Bronchial epithelial cell (primary cell): ENCODE measurements around the gene EPHA6. TPM values are rescaled to one million over a fixed set of nuclear protein-coding genes. Genes with fewer than 3 reads are reported as not detected.

Experiments
- DNase-seq: peaks from one replicate; pipeline ENCODE4 v3.0.0-alpha.2; 2010; ENCODE audit warnings: low read depth
- FAIRE-seq: peaks from 2 replicates; lab custom pipeline; 2011; peaks lifted over from hg19 to GRCh38; lab: Jason Lieb, UNC
- H3K27me3 ChIP-seq: 2 replicates; pipeline ENCODE4 v1.5.1; 2011; ENCODE audit warnings: low read length; ENCODE audit not compliant: control insufficient read depth, insufficient read depth
- H3K36me3 ChIP-seq: 2 replicates; pipeline ENCODE4 v1.5.1; 2011; ENCODE audit warnings: low read length; ENCODE audit not compliant: control insufficient read depth, insufficient read depth
- H3K4me3 ChIP-seq: 2 replicates; pipeline ENCODE4 v1.5.1; 2011; ENCODE audit warnings: mild to moderate bottlenecking, low read depth, low read length, control low read depth
- CTCF ChIP-seq: IDR thresholded peaks from 2 replicates; pipeline ENCODE4 v1.5.1; 2011; ENCODE audit warnings: mild to moderate bottlenecking, moderate library complexity, low read length, control low read depth, inconsistent platforms; ENCODE audit not compliant: insufficient read depth, severe bottlenecking
- total RNA-seq: library from RNA; depleted of rRNA; stranded (reverse); fragments of >200 nt; gene quantifications from 2 replicates; pipeline ENCODE4 v1.2.1, GENCODE V29; 2014

Gene EPHA6
- total RNA-seq, 1 donor from 2014 or later = 0.26 TPM

GRCh38 chr3:97687734-97688133, 873.3 kb downstream of the EPHA6 start:
- DNase-seq (peak; percentile 41), FAIRE-seq (no peak)
- no peak for TF ChIP-seq CTCF
- Histone ChIP-seq H3K4me3 (no peak overlapping the region), H3K27me3 (no peaks in the 10 kb centered on the region), H3K36me3 (no peaks in the 10 kb centered on the region)

DNA sequence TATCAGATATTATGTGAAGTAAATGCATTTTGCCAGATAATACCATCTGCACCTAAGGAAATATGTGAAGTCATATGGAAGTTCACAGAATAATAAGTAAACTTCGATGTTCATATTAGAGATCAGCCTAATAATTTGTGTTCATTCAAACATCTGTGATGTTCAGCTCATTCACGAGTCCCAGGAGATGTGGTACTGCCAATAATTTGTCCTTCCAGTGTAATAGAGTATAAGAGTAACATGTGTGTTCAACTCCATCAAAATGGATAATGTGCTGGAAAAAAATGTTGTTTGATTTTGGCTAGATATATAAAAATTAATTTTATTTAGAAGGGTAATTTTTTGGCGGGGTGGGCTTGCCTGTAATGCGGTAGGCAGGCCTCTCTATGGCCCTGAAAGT, 874.7 kb downstream of the EPHA6 start:
- FAIRE-seq = no peak
- DNase-seq = no peak
- H3K27me3 ChIP-seq = no peaks in the 10 kb centered on the region
- no peak overlapping the region for H3K4me3 ChIP-seq
- no peaks in the 10 kb centered on the region for H3K36me3 ChIP-seq
- no peak for TF ChIP-seq CTCF

DNA sequence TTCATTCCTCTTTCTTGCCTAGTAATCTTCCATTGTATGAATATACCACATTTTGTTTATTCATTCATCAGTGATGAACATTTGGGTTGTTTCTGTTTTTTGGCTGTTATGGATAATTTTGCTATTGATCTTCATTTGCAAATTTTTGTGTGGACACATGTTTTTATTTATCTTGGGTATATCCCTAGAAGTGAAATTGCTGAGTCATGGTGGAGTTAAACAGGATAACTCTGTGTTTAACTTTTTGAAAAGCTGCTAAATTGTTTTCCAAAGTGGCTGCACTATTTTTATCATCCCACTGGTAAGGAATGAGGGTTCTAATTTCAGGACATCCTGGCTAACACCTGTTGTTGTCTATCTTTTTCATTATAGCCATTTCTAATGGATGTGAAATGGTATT, 875.6 kb downstream of the EPHA6 start:
- no peak for DNase-seq
- FAIRE-seq = no peak
- Histone ChIP-seq H3K36me3 (no peaks in the 10 kb centered on the region), H3K4me3 (no peak overlapping the region), H3K27me3 (no peaks in the 10 kb centered on the region)
- no peak for TF ChIP-seq CTCF

- no peak for TF ChIP-seq CTCF
- FAIRE-seq (no peak), DNase-seq (no peak)
- Histone ChIP-seq H3K4me3 (no peak overlapping the region), H3K36me3 (no peaks in the 10 kb centered on the region), H3K27me3 (no peaks in the 10 kb centered on the region)
Measured at GRCh38 chr3:97691354-97691753, 877.0 kb downstream of the EPHA6 start.

DNA sequence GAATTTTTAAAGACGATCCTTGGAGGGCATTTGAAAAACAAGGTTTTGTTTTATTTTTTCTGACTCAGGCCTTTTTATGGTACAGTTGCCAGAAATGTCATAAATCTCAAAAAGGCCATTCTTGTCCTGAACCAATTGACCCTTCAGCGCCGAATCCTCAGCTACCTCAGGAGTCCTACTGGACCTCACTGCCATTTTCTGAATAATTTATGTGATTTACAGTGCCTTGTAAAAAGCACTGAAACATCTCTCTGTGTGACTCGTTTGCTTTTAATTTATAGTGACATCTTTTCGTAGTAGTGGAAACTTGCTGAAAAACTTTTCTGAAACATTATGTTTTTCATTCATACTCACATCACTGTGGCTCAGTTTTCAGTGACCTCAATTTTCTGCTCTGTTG, 878.0 kb downstream of the EPHA6 start:
- no peak for DNase-seq
- TF ChIP-seq CTCF = no peak
- Histone ChIP-seq H3K27me3 (no peaks in the 10 kb centered on the region), H3K36me3 (no peaks in the 10 kb centered on the region), H3K4me3 (no peak overlapping the region)
- no peak for FAIRE-seq

DNA sequence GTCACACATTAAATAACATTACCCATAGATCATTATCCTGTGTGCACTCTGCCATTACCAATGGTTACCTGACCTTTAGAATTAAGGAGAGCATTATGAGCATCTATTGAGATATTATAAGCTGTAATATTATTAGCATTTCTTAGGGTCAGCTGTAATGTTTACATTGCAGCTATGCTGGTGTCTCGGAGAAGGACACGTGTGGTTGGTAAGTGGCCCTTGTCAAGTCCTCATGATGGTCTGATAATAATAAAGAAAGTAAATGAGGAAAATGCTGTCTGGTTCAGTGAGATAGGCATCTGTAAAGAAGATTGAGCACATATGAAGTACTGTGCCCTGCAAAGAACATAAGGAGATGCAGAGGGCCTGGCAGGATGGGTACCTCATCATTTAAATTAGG, 878.4 kb downstream of the EPHA6 start:
- Histone ChIP-seq H3K4me3 (no peak overlapping the region), H3K36me3 (no peaks in the 10 kb centered on the region), H3K27me3 (no peaks in the 10 kb centered on the region)
- TF ChIP-seq CTCF = no peak
- FAIRE-seq = no peak
- no peak for DNase-seq
